PC-3 (cell line): ENCODE results near the gene IFNA5. TPM values are rescaled to one million over a fixed set of nuclear protein-coding genes. Genes with fewer than 3 reads are reported as not detected.

Experiments used
- ATAC-seq: fragments of 200-7000 bp; cut with Tn5 transposase; 2 replicates; pipeline ENCODE4 v1.9.1; 2020; ENCODE audit warnings: mild to moderate bottlenecking, moderate library complexity
- BruUV-seq: library from RNA; stranded (reverse); fragments of 400-500 nt; replicated peaks from 2 replicates; lab custom pipeline; 2021; lab: Mats Ljungman, UMichigan
- CTCF ChIA-PET: fragments of 300-600 bp; sonication (Branson Sonifier 250); formaldehyde crosslinking; loops from one replicate; lab custom pipeline; 2022; ENCODE audit warnings: antibody characterized with exemption; lab: Charles Lee
- POLR2A ChIA-PET: fragments of 300-600 bp; sonication (Branson Sonifier 250); formaldehyde crosslinking; loops from one replicate; lab custom pipeline; 2022; ENCODE audit warnings: antibody characterized with exemption; ENCODE audit not compliant: unreplicated experiment; lab: Charles Lee
- DNase-seq: peaks from one replicate; pipeline ENCODE4 v3.0.0-alpha.2; 2015
- H2AFZ ChIP-seq: fragments of 300-600 bp; sonication (generic); 2 replicates; pipeline ENCODE4 v1.6.0; 2016; ENCODE audit warnings: antibody characterized with exemption, low read length
- H3F3A ChIP-seq: fragments of 300-600 bp; sonication (generic); one replicate; pipeline ENCODE4 v1.6.0; 2017; ENCODE audit warnings: antibody characterized with exemption, low read length, control low read depth, mild to moderate bottlenecking; ENCODE audit not compliant: unreplicated experiment
- H3K27ac ChIP-seq: fragments of 300-600 bp; sonication (generic); 2 replicates; pipeline ENCODE4 v1.5.1; 2016; ENCODE audit warnings: mild to moderate bottlenecking, low read length
- H3K27me3 ChIP-seq: fragments of 300-600 bp; sonication (generic); 2 replicates; pipeline ENCODE4 v1.6.1; 2016; ENCODE audit warnings: low read length, mixed read lengths
- H3K36me3 ChIP-seq: fragments of 300-600 bp; sonication (generic); 2 replicates; pipeline ENCODE4 v1.6.1; 2016; ENCODE audit warnings: low read depth, mixed run types, low read length, mixed read lengths
- H3K4me1 ChIP-seq: fragments of 300-600 bp; sonication (generic); 2 replicates; pipeline ENCODE4 v1.5.1; 2016; ENCODE audit warnings: low read length; ENCODE audit not compliant: insufficient read depth
- H3K4me2 ChIP-seq: fragments of 300-600 bp; sonication (generic); 2 replicates; pipeline ENCODE4 v1.6.0; 2016; ENCODE audit warnings: low read length
- H3K4me3 ChIP-seq: fragments of 300-600 bp; sonication (generic); 2 replicates; pipeline ENCODE4 v1.5.1; 2016; ENCODE audit warnings: mild to moderate bottlenecking, low read length, mixed read lengths
- H3K79me2 ChIP-seq: fragments of 300-600 bp; sonication (generic); 2 replicates; pipeline ENCODE4 v1.6.1; 2017; ENCODE audit warnings: low read length, mixed read lengths
- H3K9ac ChIP-seq: fragments of 300-600 bp; sonication (generic); 2 replicates; pipeline ENCODE4 v1.6.0; 2016; ENCODE audit warnings: mild to moderate bottlenecking, low read length
- H3K9me2 ChIP-seq: fragments of 300-600 bp; sonication (generic); replicated peaks from 2 replicates; pipeline ENCODE4 v1.6.1; 2016; ENCODE audit warnings: mixed run types, low read length, mixed read lengths
- H3K9me3 ChIP-seq: fragments of 300-600 bp; sonication (generic); 2 replicates; pipeline ENCODE4 v1.6.1; 2016; ENCODE audit warnings: low read length, mixed read lengths
- H4K20me1 ChIP-seq: fragments of 300-600 bp; sonication (generic); 2 replicates; pipeline ENCODE4 v1.6.1; 2016; ENCODE audit warnings: low read length, mixed read lengths
- EZH2 ChIP-seq: fragments of 300-600 bp; sonication (generic); IDR thresholded peaks from one replicate; pipeline ENCODE4 v1.6.1; 2017; ENCODE audit warnings: antibody characterized with exemption, mild to moderate bottlenecking, low read length; ENCODE audit not compliant: unreplicated experiment
- EZH2phosphoT487 ChIP-seq: fragments of 300-600 bp; sonication (generic); IDR thresholded peaks from 2 replicates; pipeline ENCODE4 v1.6.1; 2018; ENCODE audit warnings: mild to moderate bottlenecking, antibody characterized with exemption, low read length, borderline replicate concordance
- intact Hi-C: fragments of 100-400 bp; cut with micrococcal nuclease; formaldehyde crosslinking; loops from 2 replicates; pipeline ENCODE4 v1.9.0; 2023
- total RNA-seq: library from RNA; depleted of rRNA; stranded (reverse); fragments of >200 nt; gene quantifications from 2 replicates; pipeline ENCODE4 v1.2.3, GENCODE V29; 2014
- TF ChIP-seq, protein P1 (sequence below): fragments of 300-600 bp; sonication (generic); conservative IDR thresholded peaks from 2 replicates; pipeline ENCODE4 v1.5.1; 2017; ENCODE audit warnings: antibody characterized with exemption, low read depth, mild to moderate bottlenecking, low read length

Gene IFNA5
- total RNA-seq, 1 experiment from 2014 or later, result not detected

DNA sequence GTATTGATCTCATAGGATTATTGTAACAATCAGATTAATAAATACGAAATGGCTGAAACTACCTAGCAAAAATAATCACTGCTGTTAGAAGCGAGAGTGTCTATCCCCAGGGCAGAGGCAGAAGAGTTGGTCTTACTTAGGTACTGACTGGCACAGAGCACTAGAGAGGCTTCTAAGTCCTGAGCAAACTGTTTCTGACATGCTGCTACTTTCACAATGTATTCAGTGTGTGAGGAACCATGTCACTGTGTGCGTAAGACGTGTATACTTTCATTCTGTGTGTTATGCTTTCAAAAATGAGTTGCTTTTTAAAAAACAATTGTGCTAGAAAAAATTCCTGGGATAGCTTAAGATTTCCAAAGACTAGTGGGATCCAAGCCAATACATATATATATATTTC, 35.6 kb upstream of the IFNA5 start:
- no peak overlapping the region for H3K9ac ChIP-seq

DNA sequence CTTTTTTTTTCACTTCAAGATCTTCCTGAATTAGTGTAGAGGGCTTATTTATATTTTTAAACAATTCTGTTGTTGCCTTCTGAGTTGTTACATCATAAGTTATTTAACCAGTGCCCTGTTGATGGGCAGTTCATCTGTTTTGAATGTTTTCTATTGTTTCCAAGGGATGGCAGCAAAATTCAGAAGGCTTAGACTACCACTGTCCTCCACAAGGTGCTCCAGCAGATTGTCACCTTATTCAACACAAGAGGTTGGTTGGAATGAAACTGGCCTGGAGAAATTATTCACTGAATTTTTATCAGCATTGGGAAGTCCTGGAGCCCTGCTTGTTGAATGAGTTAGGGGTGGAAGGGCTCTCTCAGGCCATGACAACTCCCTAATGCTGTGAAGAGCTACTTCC, 31.3 kb upstream of the IFNA5 start:
- H3K4me3 ChIP-seq, result no peak overlapping the region
- peaks cover 21% of the 10 kb centered on the region; the same call in 1 of the 2 replicates for H4K20me1 ChIP-seq
- 0 out of 2 replicates have a peak overlapping the region, but pooled peaks have one; percentile 12 for H2AFZ ChIP-seq
- no peaks in the 10 kb centered on the region for H3K27me3 ChIP-seq
- ChIA-PET CTCF (no interaction called here), POLR2A (no interaction called here)
- TF ChIP-seq EZH2phosphoT487, result no peak
- TF ChIP-seq, protein P1, sequence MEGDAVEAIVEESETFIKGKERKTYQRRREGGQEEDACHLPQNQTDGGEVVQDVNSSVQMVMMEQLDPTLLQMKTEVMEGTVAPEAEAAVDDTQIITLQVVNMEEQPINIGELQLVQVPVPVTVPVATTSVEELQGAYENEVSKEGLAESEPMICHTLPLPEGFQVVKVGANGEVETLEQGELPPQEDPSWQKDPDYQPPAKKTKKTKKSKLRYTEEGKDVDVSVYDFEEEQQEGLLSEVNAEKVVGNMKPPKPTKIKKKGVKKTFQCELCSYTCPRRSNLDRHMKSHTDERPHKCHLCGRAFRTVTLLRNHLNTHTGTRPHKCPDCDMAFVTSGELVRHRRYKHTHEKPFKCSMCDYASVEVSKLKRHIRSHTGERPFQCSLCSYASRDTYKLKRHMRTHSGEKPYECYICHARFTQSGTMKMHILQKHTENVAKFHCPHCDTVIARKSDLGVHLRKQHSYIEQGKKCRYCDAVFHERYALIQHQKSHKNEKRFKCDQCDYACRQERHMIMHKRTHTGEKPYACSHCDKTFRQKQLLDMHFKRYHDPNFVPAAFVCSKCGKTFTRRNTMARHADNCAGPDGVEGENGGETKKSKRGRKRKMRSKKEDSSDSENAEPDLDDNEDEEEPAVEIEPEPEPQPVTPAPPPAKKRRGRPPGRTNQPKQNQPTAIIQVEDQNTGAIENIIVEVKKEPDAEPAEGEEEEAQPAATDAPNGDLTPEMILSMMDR, result no peak; the same call in 1 of the 2 replicates
- no peak for TF ChIP-seq EZH2
- H3K4me2 ChIP-seq, result 0 out of 2 replicates have a peak overlapping the region, but pooled peaks have one; percentile 84
- intact Hi-C loops, result no loop called here
- ATAC-seq (peak; percentile 23; the same call in 1 of the 2 replicates), DNase-seq (peak; percentile 14)
- H3K27ac ChIP-seq, result no peak overlapping the region
- no peaks in the 10 kb centered on the region for H3K9me2 ChIP-seq
- BruUV-seq, result no TSS peak
- H3K9me3 ChIP-seq, result no peaks in the 10 kb centered on the region
- 0 out of 2 replicates have a peak, but pooled peaks cover 3% of the 10 kb centered on the region for H3K36me3 ChIP-seq
- no peak overlapping the region for H3K9ac ChIP-seq
- H3K4me1 ChIP-seq, result peaks cover 33% of the 10 kb centered on the region
- H3K79me2 ChIP-seq, result peaks cover 36% of the 10 kb centered on the region
- H3F3A ChIP-seq, result no peaks in the 10 kb centered on the region

More for the DNA sequence above, 35.6 kb upstream of the IFNA5 start:
- Histone ChIP-seq H3K79me2 (no peaks in the 10 kb centered on the region), H2AFZ (no peak overlapping the region), H3F3A (no peaks in the 10 kb centered on the region), H3K4me2 (no peak overlapping the region), H3K9me3 (no peaks in the 10 kb centered on the region), H3K27me3 (no peaks in the 10 kb centered on the region), H3K36me3 (no peaks in the 10 kb centered on the region), H3K4me1 (0 out of 2 replicates have a peak, but pooled peaks cover 4% of the 10 kb centered on the region), H3K4me3 (no peak overlapping the region), H3K27ac (no peak overlapping the region), H3K9me2 (no peaks in the 10 kb centered on the region), H4K20me1 (no peaks in the 10 kb centered on the region)
- ATAC-seq, result no peak
- TF ChIP-seq, protein P1, result no peak
- CTCF ChIA-PET, result no interaction called here
- POLR2A ChIA-PET, result no interaction called here
- DNase-seq, result no peak
- no TSS peak for BruUV-seq
- intact Hi-C loops, result no loop called here
